HG02840 (cell line): ENCODE results near the gene SPECC1.
"Not testable (repeated sequence)": the region's sequence is repeated elsewhere in the genome, so short reads cannot be mapped to it uniquely, and the experiment has no call there.

Experiments used
- ATAC-seq: cut with Tn5 transposase; IDR thresholded peaks from one replicate; pipeline ENCODE4 v1.9.1; 2021; ENCODE audit warnings: mild to moderate bottlenecking, moderate library complexity, moderate number of reproducible peaks; ENCODE audit not compliant: unreplicated experiment, low FRiP score

SPECC1 gene

GRCh38 chr17:20157001-20157310 lies 147.8 kb downstream of the SPECC1 start:
- no peak for ATAC-seq

- ATAC-seq: no peak
These were observed 149.4 kb downstream of the SPECC1 start for GRCh38 chr17:20158580-20158979.

- ATAC-seq: no peak
These were observed 150.4 kb downstream of the SPECC1 start for GRCh38 chr17:20159406-20160069.

GRCh38 chr17:20165516-20165915 lies 156.4 kb downstream of the SPECC1 start:
- ATAC-seq: not testable (repeated sequence)

- no peak for ATAC-seq
These were observed 160.9 kb downstream of the SPECC1 start for GRCh38 chr17:20170085-20170484.

GRCh38 chr17:20171741-20172365 lies 162.7 kb downstream of the SPECC1 start:
- no peak for ATAC-seq

GRCh38 chr17:20172376-20172775 lies 163.2 kb downstream of the SPECC1 start:
- ATAC-seq: no peak

GRCh38 chr17:20173091-20173490 lies 163.9 kb downstream of the SPECC1 start:
- ATAC-seq: no peak

GRCh38 chr17:20174588-20175265 lies 165.6 kb downstream of the SPECC1 start:
- ATAC-seq: no peak

- ATAC-seq: no peak
These were observed 169.9 kb downstream of the SPECC1 start for GRCh38 chr17:20179041-20179440.

- no peak for ATAC-seq
These were observed 171.5 kb downstream of the SPECC1 start for GRCh38 chr17:20180661-20181060.

GRCh38 chr17:20184181-20184580 lies 175.0 kb downstream of the SPECC1 start:
- ATAC-seq: no peak

GRCh38 chr17:20184977-20185619 lies 175.9 kb downstream of the SPECC1 start:
- ATAC-seq: no peak

- no peak for ATAC-seq
These were observed 177.9 kb downstream of the SPECC1 start for GRCh38 chr17:20187049-20187448.

- no peak for ATAC-seq
These were observed 180.1 kb downstream of the SPECC1 start for GRCh38 chr17:20189302-20189701.

- ATAC-seq: no peak
These were observed 180.8 kb downstream of the SPECC1 start for GRCh38 chr17:20189979-20190378.

GRCh38 chr17:20190605-20191004 lies 181.4 kb downstream of the SPECC1 start:
- ATAC-seq: no peak

GRCh38 chr17:20191056-20191455 lies 181.9 kb downstream of the SPECC1 start:
- no peak for ATAC-seq

- ATAC-seq: not testable (repeated sequence)
These were observed 187.1 kb downstream of the SPECC1 start for GRCh38 chr17:20196286-20196685.

- no peak for ATAC-seq
These were observed 188.2 kb downstream of the SPECC1 start for GRCh38 chr17:20197272-20197926.
